Testis (tissue), 3 donors: ENCODE measurements around the gene SNTG2. TPM values are rescaled to one million over a fixed set of nuclear protein-coding genes. Genes with fewer than 3 reads are reported as not detected.

ENCODE experiments used
- DNase-seq: peaks from one replicate; pipeline ENCODE4 v3.0.0-alpha.2; 2019
- H3K27ac ChIP-seq, 2 donors: fragments of 200-600 bp; sonication (generic); one replicate each; pipeline ENCODE4 v1.5.1; 2019
- H3K27me3 ChIP-seq: fragments of 200-600 bp; sonication (generic); one replicate; pipeline ENCODE4 v1.5.1; 2019
- H3K36me3 ChIP-seq: fragments of 200-600 bp; sonication (generic); one replicate; pipeline ENCODE4 v1.5.1; 2017; ENCODE audit warnings: low read depth; ENCODE audit errors: missing control alignments
- H3K4me1 ChIP-seq: fragments of 200-600 bp; sonication (generic); one replicate; pipeline ENCODE4 v1.5.1; 2019
- H3K4me3 ChIP-seq, 2 donors: fragments of 200-600 bp; sonication (generic); one replicate each; pipeline ENCODE4 v1.5.1; 2017 to 2019
- H3K9me3 ChIP-seq: fragments of 200-600 bp; sonication (generic); one replicate; pipeline ENCODE4 v1.5.1; 2017
- POLR2A ChIP-seq: fragments of 450-650 bp; IDR thresholded peaks from one replicate; pipeline ENCODE4 v1.6.1; 2017; ENCODE audit warnings: antibody characterized with exemption, mild to moderate bottlenecking, moderate library complexity
- WGBS, 2 donors: methylation state at CpG; one replicate each; pipeline ENCODE4 v1.1.5; 2018; 5-methylcytosine and 5-hydroxymethylcytosine counted together
- intact Hi-C: fragments of 100-400 bp; cut with DNase I; formaldehyde crosslinking; loops from one replicate; pipeline ENCODE4 v1.15.1; 2023; ENCODE audit warnings: low total_unique reads
- polyA plus RNA-seq: library from polyadenylated mRNA; stranded (reverse); fragments of 350-450 nt; fragmentation: Illumina TruSeq; extraction: RNeasy Lipid Tissue Mini Kit (QIAGEN cat#74804); gene quantifications from one replicate; pipeline ENCODE4 v1.2.3, GENCODE V29; 2014; ENCODE audit warnings: low read depth, low replicate concordance; ENCODE audit not compliant: insufficient read depth
- total RNA-seq, 2 donors: library from RNA; depleted of rRNA; stranded (reverse); fragments of >200 nt; gene quantifications; one replicate each; pipeline ENCODE4 v1.2.3, GENCODE V29; 2016
- TF ChIP-seq, protein P1 (sequence below), 3 experiments: fragments of 450-650 bp in 2 of 3; fragments of 200-600 bp in 1 of 3; sonication (generic) in 1 of 3; IDR thresholded peaks; one replicate each; pipeline ENCODE4 v1.5.1; 2016 to 2019; ENCODE audit warnings: antibody characterized with exemption in 3 of 3, mild to moderate bottlenecking in 2 of 3, moderate library complexity in 1 of 3

The SNTG2 gene
- total and polyA plus RNA-seq, 3 donors from 2014 or later, result 8.7 to 10.2 (median 9.1) TPM

DNA sequence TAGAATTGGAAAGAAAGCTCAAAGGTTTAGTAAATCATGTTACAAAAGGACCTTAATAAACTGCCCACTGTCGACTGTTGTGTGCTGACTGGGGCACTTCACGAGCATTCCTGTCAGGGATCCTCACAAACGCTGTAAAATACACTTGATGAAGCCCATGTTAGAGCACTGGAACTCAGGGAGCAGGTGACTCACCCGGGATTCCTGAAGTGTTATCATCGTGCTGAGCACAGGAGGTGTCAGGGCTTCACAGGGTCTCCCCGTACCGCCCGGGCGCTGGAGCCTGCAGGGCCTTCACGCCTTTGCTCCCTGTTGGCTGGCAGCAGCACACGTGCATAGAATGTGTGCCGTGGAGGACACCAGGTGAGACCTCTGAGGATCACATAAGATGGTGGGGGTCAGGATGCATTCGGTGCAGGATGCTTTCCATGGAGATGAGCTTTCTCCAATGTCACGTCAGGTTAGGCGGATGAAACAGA lies 187.3 kb downstream of the SNTG2 start:
- TF ChIP-seq, protein P1, sequence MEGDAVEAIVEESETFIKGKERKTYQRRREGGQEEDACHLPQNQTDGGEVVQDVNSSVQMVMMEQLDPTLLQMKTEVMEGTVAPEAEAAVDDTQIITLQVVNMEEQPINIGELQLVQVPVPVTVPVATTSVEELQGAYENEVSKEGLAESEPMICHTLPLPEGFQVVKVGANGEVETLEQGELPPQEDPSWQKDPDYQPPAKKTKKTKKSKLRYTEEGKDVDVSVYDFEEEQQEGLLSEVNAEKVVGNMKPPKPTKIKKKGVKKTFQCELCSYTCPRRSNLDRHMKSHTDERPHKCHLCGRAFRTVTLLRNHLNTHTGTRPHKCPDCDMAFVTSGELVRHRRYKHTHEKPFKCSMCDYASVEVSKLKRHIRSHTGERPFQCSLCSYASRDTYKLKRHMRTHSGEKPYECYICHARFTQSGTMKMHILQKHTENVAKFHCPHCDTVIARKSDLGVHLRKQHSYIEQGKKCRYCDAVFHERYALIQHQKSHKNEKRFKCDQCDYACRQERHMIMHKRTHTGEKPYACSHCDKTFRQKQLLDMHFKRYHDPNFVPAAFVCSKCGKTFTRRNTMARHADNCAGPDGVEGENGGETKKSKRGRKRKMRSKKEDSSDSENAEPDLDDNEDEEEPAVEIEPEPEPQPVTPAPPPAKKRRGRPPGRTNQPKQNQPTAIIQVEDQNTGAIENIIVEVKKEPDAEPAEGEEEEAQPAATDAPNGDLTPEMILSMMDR (IDR thresholded peaks at IDR 0.05), result no peak
- Histone ChIP-seq H3K27ac (no peak overlapping the region), H3K36me3 (no peaks in the 10 kb centered on the region), H3K4me1 (no peaks in the 10 kb centered on the region), H3K9me3 (no peaks in the 10 kb centered on the region), H3K4me3 (no peak overlapping the region), H3K27me3 (no peaks in the 10 kb centered on the region)
- DNase-seq, result no peak
- intact Hi-C loops, result no loop called here
- WGBS, 2 donors, result 84 to 91% methylated on average over 14 to 15 of the region's 15 CpGs

GRCh38 chr2:1140389-1141003 lies 189.8 kb downstream of the SNTG2 start:
- Histone ChIP-seq H3K4me3 (no peak overlapping the region), H3K9me3 (no peaks in the 10 kb centered on the region), H3K27me3 (no peaks in the 10 kb centered on the region), H3K27ac (no peak overlapping the region), H3K36me3 (no peaks in the 10 kb centered on the region), H3K4me1 (no peaks in the 10 kb centered on the region)
- 48 to 52% methylated on average over 17 of the region's 17 CpGs for WGBS, 2 donors
- peak; percentile 58 for DNase-seq
- intact Hi-C loops, result no loop called here
- no peak for TF ChIP-seq POLR2A
- TF ChIP-seq, protein P1 (IDR thresholded peaks at IDR 0.05), result peak; percentile 45 to 80 (median 67)

- DNase-seq, result no peak
- TF ChIP-seq, protein P1 (IDR thresholded peaks at IDR 0.05), result no peak
- no peak for TF ChIP-seq POLR2A
- 56 to 72% methylated on average over 7 of the region's 7 CpGs for WGBS, 2 donors
- Histone ChIP-seq H3K27me3 (no peaks in the 10 kb centered on the region), H3K4me3 (no peak overlapping the region), H3K9me3 (no peaks in the 10 kb centered on the region), H3K27ac (no peak overlapping the region), H3K36me3 (no peaks in the 10 kb centered on the region), H3K4me1 (no peaks in the 10 kb centered on the region)
- intact Hi-C loops, result no loop called here
Measured at GRCh38 chr2:1141079-1141478, 190.4 kb downstream of the SNTG2 start.

- no peak for DNase-seq
- intact Hi-C loops, result no loop called here
- TF ChIP-seq, protein P1 (IDR thresholded peaks at IDR 0.05), result no peak
- no peak for TF ChIP-seq POLR2A
- no peaks in the 10 kb centered on the region for H3K9me3 ChIP-seq
- no peaks in the 10 kb centered on the region for H3K27me3 ChIP-seq
- no peaks in the 10 kb centered on the region for H3K4me1 ChIP-seq
- 91 to 100% methylated on average over 1 of the region's 1 CpG for WGBS, 2 donors
- no peak overlapping the region for H3K27ac ChIP-seq
- H3K4me3 ChIP-seq, result no peak overlapping the region
- no peaks in the 10 kb centered on the region for H3K36me3 ChIP-seq
Measured at GRCh38 chr2:1143129-1143528, 192.5 kb downstream of the SNTG2 start.
